Chondrocyte (in vitro differentiated cells): ENCODE measurements around the gene PLXNA2. TPM values are rescaled to one million over a fixed set of nuclear protein-coding genes. Genes with fewer than 3 reads are reported as not detected.

Source experiments
- DNase-seq: peaks from one replicate; pipeline ENCODE4 v3.0.0; 2021; ENCODE audit warnings: mixed read lengths, low spot score
- H3K27ac Mint-ChIP-seq: one replicate; pipeline ENCODE4 v1.8.0; 2021; ENCODE audit warnings: mild to moderate bottlenecking, moderate library complexity, mixed read lengths; ENCODE audit not compliant: unreplicated experiment
- H3K27me3 Mint-ChIP-seq: 2 replicates; pipeline ENCODE4 v1.8.0; 2021; ENCODE audit warnings: low read depth, mixed read lengths
- H3K36me3 Mint-ChIP-seq: 2 replicates; pipeline ENCODE4 v1.8.0; 2021; ENCODE audit warnings: low read depth, mixed read lengths
- H3K4me1 Mint-ChIP-seq: 2 replicates; pipeline ENCODE4 v1.8.0; 2021; ENCODE audit warnings: low read depth, mild to moderate bottlenecking, mixed read lengths
- H3K4me3 Mint-ChIP-seq: one replicate; pipeline ENCODE4 v1.8.0; 2021; ENCODE audit warnings: mild to moderate bottlenecking, moderate library complexity, mixed read lengths; ENCODE audit not compliant: unreplicated experiment
- H3K9me3 Mint-ChIP-seq: 2 replicates; pipeline ENCODE4 v1.8.0; 2021; ENCODE audit warnings: low read depth, mixed read lengths
- CTCF ChIP-seq: fragments of 200-600 bp; sonication (generic); IDR thresholded peaks from 2 replicates; pipeline ENCODE4 v1.5.0; 2021; ENCODE audit warnings: antibody characterized with exemption, mild to moderate bottlenecking, moderate library complexity
- total RNA-seq: library from RNA; stranded (reverse); gene quantifications from 3 replicates; pipeline ENCODE4 v1.2.1, GENCODE V29; 2021

Gene PLXNA2
- total RNA-seq, 1 donor from 2014 or later = 22.0 TPM

GRCh38 chr1:208122612-208123358 lies 121.4 kb downstream of the PLXNA2 start:
- Mint-ChIP-seq H3K27me3 (no peaks in the 10 kb centered on the region), H3K4me1 (no peaks in the 10 kb centered on the region), H3K9me3 (no peaks in the 10 kb centered on the region), H3K27ac (no peak overlapping the region), H3K36me3 (peaks cover 6% of the 10 kb centered on the region), H3K4me3 (no peak overlapping the region)
- DNase-seq = no peak
- no peak for TF ChIP-seq CTCF

- no peaks in the 10 kb centered on the region for H3K4me1 Mint-ChIP-seq
- no peaks in the 10 kb centered on the region for H3K27me3 Mint-ChIP-seq
- no peaks in the 10 kb centered on the region for H3K9me3 Mint-ChIP-seq
- no peak for TF ChIP-seq CTCF
- no peak overlapping the region for H3K4me3 Mint-ChIP-seq
- H3K27ac Mint-ChIP-seq = no peak overlapping the region
- no peak for DNase-seq
- H3K36me3 Mint-ChIP-seq = peaks cover 5% of the 10 kb centered on the region
Observed at GRCh38 chr1:208121813-208122364, 122.3 kb downstream of the PLXNA2 start.

GRCh38 chr1:208120431-208120790 lies 123.8 kb downstream of the PLXNA2 start:
- H3K4me1 Mint-ChIP-seq = no peaks in the 10 kb centered on the region
- TF ChIP-seq CTCF = no peak
- peaks cover 3% of the 10 kb centered on the region for H3K36me3 Mint-ChIP-seq
- no peaks in the 10 kb centered on the region for H3K27me3 Mint-ChIP-seq
- DNase-seq = no peak
- H3K4me3 Mint-ChIP-seq = no peak overlapping the region
- no peaks in the 10 kb centered on the region for H3K9me3 Mint-ChIP-seq
- no peak overlapping the region for H3K27ac Mint-ChIP-seq

- Mint-ChIP-seq H3K4me3 (no peak overlapping the region), H3K9me3 (no peaks in the 10 kb centered on the region), H3K36me3 (peaks cover 2% of the 10 kb centered on the region), H3K4me1 (no peaks in the 10 kb centered on the region), H3K27me3 (no peaks in the 10 kb centered on the region), H3K27ac (no peak overlapping the region)
- no peak for TF ChIP-seq CTCF
- no peak for DNase-seq
Observed at GRCh38 chr1:208118841-208119606, 125.2 kb downstream of the PLXNA2 start.

- H3K4me1 Mint-ChIP-seq = no peaks in the 10 kb centered on the region
- TF ChIP-seq CTCF = no peak
- H3K36me3 Mint-ChIP-seq = peaks cover 2% of the 10 kb centered on the region
- no peak overlapping the region for H3K4me3 Mint-ChIP-seq
- no peaks in the 10 kb centered on the region for H3K27me3 Mint-ChIP-seq
- no peak overlapping the region for H3K27ac Mint-ChIP-seq
- no peaks in the 10 kb centered on the region for H3K9me3 Mint-ChIP-seq
- DNase-seq = no peak
Observed at GRCh38 chr1:208118306-208118705, 125.9 kb downstream of the PLXNA2 start.
